GM21423 (cell line): ENCODE data around the gene PISD.

Source experiments
- ATAC-seq: cut with Tn5 transposase; IDR thresholded peaks from one replicate; pipeline ENCODE4 v1.9.1; 2021; ENCODE audit warnings: mild to moderate bottlenecking, moderate library complexity; ENCODE audit not compliant: unreplicated experiment

The PISD gene

DNA sequence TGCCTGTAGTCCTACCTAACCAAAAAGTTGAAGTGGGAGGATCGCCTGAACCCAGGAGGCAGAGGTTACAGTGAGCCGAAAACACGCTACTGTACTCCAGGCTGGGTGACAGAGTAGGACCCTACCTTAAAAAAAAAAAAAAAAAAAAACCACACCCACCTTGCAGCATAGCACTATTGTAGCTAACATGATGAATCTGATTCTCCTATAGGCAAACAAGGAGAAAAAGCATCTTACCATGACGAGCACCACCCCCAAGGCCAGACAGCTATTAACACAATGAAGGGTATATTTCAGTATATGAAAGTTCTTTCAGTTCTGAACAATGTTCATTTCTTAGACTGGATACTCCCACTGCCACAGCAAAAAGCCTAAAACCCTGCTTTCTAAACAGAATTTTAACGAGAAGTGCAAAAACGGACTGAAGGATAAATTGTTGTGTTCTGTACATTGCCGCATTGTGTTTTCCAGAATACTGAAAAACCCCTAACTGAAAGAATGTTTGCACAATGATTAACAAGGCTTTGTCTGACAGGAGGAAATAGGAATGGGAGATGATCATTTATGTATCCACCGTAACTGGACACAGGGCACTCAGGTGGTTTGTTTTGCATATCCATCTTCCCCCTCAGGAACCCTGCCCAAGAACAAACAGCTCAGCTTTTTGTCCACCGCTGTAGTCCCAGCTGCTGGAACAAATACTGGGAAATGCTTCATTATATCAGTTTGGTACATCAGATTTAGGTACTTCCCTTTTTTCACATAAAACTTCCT, 8.9 kb downstream of the PISD start:
- ATAC-seq, result no peak

- no peak for ATAC-seq
Measured at GRCh38 chr22:31652088-31652487, 9.9 kb downstream of the PISD start.

DNA sequence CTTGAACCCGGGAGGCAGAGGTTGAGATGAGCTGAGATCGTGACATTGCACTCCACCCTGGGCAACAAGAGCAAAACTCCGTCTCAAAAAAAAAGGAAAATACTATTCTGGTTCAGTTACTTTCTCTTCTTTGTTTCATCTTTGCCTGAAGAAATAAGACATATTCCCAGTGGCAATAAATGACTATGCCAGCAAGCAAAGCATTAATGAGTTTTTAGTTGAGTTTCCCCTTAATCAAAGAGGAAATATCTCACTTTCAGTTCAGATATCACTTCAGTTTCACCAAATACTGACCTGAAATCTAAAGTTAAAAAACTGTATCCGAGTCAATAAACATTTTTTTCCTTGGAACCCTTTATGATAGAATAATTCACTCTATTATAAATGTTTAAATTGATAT, 10.4 kb downstream of the PISD start:
- no peak for ATAC-seq

DNA sequence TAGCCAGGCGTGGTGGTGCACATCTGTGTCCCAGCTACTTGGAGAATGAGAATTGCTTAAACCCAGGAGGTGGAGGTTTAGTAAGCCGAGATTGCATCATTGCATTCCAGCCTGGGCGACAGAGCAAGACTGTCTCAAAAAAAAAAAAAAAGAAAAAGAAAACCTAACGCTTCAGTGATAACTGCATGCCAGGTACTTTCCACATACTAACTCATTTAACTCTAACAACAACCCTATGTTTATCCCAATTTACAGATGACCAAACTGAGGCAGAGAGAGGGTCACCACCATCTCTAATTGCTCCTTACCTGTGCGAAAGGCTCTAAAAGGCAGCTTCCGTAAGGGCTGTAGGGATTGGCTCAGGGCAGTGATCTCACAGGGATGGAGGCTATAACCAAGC, 11.6 kb downstream of the PISD start:
- ATAC-seq, result no peak

DNA sequence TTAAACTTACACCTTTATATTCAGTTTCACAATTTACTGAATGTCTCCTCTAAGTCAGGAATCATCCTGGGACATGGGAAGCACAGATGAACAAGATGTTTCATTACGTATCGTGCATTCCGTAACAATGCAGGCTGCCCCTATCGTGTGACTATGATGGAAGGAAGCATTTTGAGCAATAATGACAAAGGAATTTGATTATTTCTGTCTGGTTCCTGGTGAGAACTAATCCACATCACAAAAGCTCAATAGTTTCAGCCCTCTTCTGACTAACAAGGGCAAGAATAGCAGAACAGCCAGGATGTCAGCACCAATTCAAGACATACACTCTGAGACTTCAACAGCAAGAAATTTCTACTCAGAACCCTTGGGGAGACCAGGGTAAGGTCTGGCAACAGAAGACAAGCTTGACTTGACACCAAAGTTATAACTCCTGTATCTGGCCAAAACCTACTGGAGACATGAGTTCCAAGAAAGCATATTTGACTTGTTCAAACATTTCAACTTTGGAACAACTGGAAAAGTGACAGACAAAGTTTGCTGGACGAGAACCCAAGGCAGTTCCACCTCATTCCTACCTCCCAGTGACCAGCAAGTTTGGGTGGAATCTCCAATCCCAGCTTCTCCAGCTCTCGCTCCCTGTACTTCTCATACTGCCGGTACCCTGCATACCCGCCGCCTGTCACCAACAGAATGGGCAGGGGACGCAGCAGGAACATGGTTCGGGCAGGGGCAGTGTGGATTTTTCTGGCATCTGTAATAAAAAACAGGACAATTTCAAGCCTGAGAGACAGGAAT, 14.3 kb downstream of the PISD start:
- ATAC-seq, result no peak

- ATAC-seq, result no peak
Measured at GRCh38 chr22:31647066-31647465, 14.9 kb downstream of the PISD start.

DNA sequence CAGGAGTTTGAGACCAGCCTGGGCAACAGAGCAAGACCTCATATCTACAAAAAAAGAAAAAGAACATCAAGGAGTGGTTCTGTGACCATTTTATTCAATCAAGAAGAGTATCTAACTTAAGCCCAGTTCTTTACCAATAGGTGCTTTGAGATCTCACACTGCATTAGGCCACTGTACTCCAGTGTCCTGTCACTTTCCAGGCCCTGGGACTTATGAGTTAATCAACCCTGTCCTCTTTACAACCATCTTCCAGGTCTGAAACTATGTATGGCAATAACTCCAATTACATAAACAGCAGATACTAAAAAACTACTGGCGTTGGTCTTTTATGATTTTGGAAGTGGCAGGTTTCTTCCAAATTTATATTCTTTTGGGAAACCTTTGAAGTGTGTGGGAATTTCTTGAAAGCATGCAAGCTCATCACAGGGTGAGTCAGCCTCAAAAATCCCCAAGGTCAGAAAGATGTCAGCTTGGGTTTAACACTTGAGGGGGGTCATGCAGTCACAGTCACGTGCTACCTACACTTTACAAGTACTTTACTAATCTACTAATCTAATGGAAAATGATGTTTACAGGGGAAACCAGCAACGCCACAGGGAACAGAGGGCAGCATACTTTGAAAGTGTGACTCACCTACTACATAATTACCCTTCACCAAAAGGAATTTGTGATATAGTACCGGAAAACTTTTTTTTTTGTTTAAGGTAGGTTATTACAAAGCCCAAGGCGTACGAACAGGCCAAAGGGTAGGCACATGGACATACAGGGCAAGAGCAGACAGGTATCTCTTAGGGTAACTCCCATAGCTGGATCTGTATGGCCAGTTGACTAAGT, 15.6 kb downstream of the PISD start:
- ATAC-seq, result no peak

GRCh38 chr22:31639436-31640039, 22.5 kb downstream of the PISD start:
- no peak for ATAC-seq

DNA sequence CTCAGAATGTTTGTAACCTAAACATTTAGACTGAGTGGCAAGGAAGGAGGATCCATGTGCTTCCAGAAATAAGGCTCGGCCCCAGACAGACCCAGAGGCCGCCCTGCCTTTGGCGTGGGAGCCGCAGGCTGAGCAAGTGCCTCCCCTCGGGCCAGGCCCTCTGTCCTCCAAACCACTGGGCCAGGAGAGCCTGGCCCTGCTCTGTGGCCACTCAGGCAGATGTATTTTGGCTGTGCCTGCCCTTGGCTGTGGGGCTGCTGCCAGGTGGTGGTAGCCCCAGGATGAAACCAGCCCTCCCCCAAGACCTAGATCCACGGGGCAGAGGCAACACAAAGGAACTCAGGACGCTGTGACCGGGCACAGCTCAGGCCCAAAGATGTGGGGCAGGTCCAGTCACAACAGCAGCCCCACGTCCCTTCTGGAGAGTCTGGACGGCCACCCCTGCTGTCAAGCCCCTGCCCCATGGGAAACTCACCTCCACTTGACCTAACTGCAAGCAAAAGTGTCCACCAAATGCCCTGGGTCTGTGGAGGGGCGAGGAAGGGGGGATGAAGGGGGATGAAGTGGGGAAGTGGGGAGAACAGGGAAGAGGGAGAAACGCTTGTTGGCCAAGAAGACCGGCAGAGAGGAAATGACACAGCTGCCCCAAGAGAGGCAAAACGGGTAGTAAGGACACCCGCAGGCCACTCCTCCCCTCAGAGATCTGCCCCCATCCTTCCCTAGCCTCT, 24.0 kb downstream of the PISD start:
- peak; percentile 47 for ATAC-seq

DNA sequence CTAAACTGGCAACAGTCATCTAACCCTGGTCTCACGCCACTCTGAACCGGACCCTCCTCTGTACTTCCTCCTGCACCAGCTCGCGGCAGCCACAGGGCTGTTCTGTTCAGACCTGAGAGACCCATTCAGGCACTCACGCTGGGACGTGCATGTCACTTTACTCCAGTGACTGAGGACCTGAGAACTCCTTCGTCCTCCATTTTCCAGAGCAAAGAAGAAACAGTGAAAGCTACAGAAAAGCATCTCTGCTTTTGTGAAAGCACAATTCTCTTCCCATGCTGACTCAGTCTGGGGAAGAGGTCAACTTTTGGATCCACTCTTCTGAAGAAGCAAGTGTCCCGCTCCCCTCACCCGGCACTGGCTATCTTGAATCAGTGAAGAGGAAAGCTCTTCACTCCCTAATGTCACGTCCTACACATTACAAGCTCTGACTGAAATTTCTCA, 24.5 kb downstream of the PISD start:
- peak; percentile 48 for ATAC-seq

DNA sequence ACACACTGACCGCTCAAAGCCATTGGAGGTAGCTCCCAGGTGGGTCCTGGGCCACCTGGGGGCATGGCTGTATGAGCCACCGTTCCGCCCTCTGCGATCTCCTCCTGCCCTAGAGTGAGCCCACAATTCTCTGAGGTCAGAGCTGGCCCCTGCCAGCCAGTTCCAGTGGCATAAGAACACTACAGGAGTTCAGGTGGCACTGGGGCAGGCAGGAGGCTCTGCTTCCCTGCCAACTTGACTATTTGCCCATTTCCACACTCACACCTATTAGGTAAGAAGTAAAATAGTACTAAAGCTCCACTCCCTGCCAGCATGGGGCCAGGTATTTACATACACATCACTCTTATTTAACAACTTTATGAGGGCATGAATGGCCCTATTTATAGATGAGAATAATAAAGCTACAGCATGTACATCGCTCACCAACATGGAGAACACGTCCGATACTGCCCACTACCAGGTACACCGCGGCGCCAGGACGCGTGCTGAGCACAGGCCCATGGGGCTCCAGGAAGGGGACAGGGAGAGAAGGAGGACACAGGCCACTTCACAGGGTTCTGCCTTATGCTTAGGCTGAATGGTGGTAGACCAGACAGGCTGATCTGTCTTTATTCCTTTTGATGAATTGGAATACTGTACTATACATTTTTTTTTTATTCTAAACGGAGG, 26.2 kb downstream of the PISD start:
- ATAC-seq, result no peak

DNA sequence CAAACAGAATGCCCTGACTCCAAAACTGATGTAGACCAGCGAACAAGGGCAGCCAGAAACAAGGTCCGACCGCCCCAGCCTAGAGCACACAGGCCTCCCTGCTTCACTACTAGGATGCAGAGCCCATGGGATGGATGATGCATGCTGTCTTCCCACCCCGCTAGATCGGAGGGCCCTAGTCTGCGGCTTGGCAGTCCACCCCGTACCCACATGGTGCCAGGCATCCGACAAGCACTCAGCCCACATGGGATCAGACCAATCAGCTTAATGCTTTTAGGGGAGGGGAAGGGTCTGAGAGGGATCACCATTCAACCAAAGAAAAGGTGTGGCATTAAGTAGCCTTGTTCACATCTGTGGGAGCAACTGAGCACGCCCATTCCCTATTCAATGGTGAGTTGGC, 30.6 kb downstream of the PISD start:
- no peak for ATAC-seq

- peak; percentile 56 for ATAC-seq
Measured at GRCh38 chr22:31630331-31631329, 31.4 kb downstream of the PISD start.

- no peak for ATAC-seq
Measured at GRCh38 chr22:31629741-31630184, 32.3 kb downstream of the PISD start.

GRCh38 chr22:31628969-31629708, 32.9 kb downstream of the PISD start:
- ATAC-seq, result no peak

- no peak for ATAC-seq
Measured at GRCh38 chr22:31628362-31628761, 33.7 kb downstream of the PISD start.

DNA sequence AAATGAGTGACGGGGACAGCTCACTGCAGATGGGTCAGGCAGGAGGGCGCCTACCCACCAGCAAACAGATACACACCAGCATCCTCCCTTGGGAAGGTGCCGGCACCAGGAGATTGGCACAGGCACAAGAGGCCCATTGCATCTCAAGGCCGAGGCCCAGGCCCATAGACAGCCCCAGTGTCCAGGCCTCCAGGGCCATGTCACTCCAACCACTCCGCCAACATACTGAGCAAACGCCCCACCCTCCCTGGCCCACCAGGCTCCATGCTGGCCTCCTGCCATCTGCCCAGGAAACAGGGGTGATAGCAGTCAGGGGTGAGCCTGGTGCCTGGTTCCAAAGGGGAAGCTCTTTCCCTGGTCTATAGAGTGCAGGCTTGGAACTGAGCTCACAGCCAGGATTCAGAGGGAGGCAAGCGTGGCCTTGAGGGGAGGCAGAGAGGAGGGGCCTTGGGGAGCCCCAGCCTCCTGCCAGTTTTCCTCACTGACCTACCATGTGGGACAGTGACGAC, 34.7 kb downstream of the PISD start:
- ATAC-seq, result no peak
